Measurements from ENCODE around the gene NRCAM. TPM values are rescaled to one million over a fixed set of nuclear protein-coding genes. Genes with fewer than 3 reads are reported as not detected.
"Not testable (repeated sequence)": the region's sequence is repeated elsewhere in the genome, so short reads cannot be mapped to it uniquely, and the experiment has no call there.

NRCAM gene
- total RNA-seq, 1 donor from 2014 or later: 33.2 TPM

DNA sequence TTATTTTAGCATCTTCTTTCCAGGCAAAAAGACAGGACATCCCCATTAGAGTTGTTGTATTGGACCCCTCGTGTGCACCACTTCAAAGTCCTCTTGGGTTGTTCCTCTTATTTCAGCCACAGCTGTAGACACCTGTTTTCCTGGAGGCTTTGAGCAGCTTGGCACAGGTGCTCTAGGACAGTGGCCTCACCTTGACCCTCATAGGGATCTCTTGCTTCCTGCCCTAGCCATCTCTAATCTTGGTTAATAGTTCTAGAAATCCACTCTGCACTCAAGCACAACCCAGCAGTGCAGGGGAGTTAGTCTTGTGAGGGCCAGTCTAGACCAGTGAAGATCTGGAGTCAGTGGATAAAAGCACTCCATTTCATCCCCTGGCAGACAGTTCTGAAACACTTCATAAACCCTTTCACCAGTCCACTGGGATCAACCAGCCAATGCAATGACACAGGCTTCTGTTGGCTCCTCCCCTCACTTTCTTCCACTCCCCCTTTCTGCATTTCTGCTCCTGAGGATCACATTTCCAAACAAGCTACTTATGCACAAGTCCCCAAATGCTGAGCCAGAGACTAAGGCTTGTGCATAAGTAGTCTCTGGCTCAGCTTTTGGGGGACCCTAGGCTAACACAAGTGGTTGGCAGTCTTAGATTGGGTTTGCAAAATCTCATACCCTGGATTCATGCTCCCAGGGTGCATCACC, 194.5 kb downstream of the NRCAM start:
- TF ChIP-seq, protein P1, sequence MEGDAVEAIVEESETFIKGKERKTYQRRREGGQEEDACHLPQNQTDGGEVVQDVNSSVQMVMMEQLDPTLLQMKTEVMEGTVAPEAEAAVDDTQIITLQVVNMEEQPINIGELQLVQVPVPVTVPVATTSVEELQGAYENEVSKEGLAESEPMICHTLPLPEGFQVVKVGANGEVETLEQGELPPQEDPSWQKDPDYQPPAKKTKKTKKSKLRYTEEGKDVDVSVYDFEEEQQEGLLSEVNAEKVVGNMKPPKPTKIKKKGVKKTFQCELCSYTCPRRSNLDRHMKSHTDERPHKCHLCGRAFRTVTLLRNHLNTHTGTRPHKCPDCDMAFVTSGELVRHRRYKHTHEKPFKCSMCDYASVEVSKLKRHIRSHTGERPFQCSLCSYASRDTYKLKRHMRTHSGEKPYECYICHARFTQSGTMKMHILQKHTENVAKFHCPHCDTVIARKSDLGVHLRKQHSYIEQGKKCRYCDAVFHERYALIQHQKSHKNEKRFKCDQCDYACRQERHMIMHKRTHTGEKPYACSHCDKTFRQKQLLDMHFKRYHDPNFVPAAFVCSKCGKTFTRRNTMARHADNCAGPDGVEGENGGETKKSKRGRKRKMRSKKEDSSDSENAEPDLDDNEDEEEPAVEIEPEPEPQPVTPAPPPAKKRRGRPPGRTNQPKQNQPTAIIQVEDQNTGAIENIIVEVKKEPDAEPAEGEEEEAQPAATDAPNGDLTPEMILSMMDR (conservative IDR thresholded peaks at IDR 0.05): no peak
- Mint-ChIP-seq H3K9me3 (peaks cover 7% of the 10 kb centered on the region), H3K36me3 (ENCODE audit: low read depth) (peaks cover 6% of the 10 kb centered on the region), H3K4me1 (no peaks in the 10 kb centered on the region), H3K4me3 (no peak overlapping the region), H3K27me3 (ENCODE audit: low read depth) (no peaks in the 10 kb centered on the region), H3K27ac (ENCODE audit: unreplicated experiment) (no peak overlapping the region)
- no peak for DNase-seq (ENCODE audit: low read depth, low spot score)

DNA sequence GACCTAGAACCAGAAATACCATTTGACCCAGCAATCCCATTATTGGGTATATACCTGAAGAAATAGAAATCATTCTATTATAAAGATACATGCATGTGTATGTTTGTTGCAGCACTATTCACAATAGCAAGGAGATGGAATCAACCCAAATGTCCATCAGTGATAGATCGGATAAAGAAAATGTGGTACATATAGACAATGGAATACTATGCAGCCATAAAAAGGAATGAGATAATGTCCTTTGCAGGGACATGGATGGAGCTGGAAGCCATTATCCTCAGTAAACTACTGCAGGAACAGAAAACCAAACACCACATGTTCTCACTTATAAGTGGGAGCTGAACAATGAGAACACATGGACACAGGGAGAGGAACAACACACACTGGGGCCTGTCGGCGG, 196.8 kb downstream of the NRCAM start:
- H3K4me1 Mint-ChIP-seq; H3K36me3 Mint-ChIP-seq (ENCODE audit: low read depth); H3K4me3 Mint-ChIP-seq; H3K27me3 Mint-ChIP-seq (ENCODE audit: low read depth); H3K27ac Mint-ChIP-seq (ENCODE audit: unreplicated experiment); H3K9me3 Mint-ChIP-seq; DNase-seq (ENCODE audit: low read depth, low spot score): not testable (repeated sequence)

DNA sequence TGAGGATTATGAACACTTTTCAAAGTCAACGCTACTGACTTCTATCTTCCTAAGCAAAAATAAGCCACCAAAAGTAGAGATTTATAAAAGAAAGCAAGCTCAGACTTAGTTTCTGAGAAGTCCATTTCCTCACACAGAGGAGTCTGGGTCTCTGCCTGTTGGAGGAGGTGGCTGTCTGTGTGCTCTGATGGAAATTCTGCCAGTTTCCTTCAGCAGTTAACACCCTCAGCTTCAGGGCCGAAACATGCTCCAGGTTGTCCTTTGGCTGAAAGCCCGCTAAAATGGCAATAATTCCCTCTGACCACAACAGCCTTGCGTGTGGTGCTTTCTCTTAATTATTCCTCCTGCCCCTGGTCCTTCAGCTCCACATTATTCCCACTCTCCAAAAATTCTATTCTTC, 198.3 kb downstream of the NRCAM start:
- TF ChIP-seq, protein P1 (conservative IDR thresholded peaks at IDR 0.05): no peak
- Mint-ChIP-seq H3K4me3 (no peak overlapping the region), H3K36me3 (ENCODE audit: low read depth) (peaks cover 19% of the 10 kb centered on the region), H3K27me3 (ENCODE audit: low read depth) (no peaks in the 10 kb centered on the region), H3K4me1 (peaks cover 3% of the 10 kb centered on the region), H3K27ac (ENCODE audit: unreplicated experiment) (no peak overlapping the region), H3K9me3 (peaks cover 15% of the 10 kb centered on the region)
- DNase-seq (ENCODE audit: low read depth, low spot score): no peak

GRCh38 chr7:108254259-108254658, 202.0 kb downstream of the NRCAM start:
- TF ChIP-seq, protein P1 (conservative IDR thresholded peaks at IDR 0.05): no peak
- Mint-ChIP-seq H3K9me3 (peaks cover 9% of the 10 kb centered on the region), H3K36me3 (ENCODE audit: low read depth) (peaks cover 19% of the 10 kb centered on the region), H3K27ac (ENCODE audit: unreplicated experiment) (no peak overlapping the region), H3K4me3 (no peak overlapping the region), H3K4me1 (peaks cover 24% of the 10 kb centered on the region), H3K27me3 (ENCODE audit: low read depth) (no peaks in the 10 kb centered on the region)
- no peak for DNase-seq (ENCODE audit: low read depth, low spot score)

DNA sequence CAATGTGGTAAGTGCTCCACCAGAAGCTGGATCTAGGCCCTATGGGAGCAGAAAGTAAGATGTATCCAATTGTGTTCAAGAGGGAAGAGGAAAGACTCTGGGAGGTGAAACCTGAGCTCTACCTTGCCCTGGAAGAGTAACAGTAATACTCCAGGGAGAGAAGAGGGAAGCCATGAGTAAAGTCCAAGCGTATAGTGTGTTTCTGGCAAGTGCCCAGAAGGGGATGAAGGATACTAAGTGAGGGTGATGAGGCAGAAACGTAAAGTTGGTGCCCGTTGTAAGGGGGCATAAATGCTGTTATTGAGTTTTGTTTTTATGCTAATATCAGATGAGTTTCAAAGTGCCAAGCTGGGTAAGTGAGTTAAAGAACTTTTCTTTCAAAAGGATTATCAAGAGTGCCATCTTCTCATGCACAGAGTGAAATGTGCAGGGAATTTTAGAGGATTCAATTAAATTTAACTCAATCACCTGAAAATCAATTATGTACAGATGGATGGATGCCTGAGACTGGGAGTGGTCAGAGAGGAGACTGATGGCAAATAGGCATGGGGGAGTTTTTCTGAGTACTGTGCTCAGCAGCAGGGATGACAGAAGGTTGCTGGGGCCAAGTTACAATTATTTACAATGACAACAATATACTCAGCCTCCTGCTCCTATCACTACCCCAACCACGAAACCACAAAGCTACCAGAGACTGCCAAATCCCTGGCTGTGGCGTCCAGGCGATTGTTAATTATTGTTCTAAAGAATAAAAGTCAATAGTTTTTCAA, 202.8 kb downstream of the NRCAM start:
- Mint-ChIP-seq H3K4me3 (no peak overlapping the region), H3K27me3 (ENCODE audit: low read depth) (no peaks in the 10 kb centered on the region), H3K27ac (ENCODE audit: unreplicated experiment) (no peak overlapping the region), H3K9me3 (peaks cover 9% of the 10 kb centered on the region), H3K36me3 (ENCODE audit: low read depth) (peaks cover 19% of the 10 kb centered on the region), H3K4me1 (peaks cover 24% of the 10 kb centered on the region)
- DNase-seq (ENCODE audit: low read depth, low spot score): no peak
- TF ChIP-seq, protein P1 (conservative IDR thresholded peaks at IDR 0.05): no peak

DNA sequence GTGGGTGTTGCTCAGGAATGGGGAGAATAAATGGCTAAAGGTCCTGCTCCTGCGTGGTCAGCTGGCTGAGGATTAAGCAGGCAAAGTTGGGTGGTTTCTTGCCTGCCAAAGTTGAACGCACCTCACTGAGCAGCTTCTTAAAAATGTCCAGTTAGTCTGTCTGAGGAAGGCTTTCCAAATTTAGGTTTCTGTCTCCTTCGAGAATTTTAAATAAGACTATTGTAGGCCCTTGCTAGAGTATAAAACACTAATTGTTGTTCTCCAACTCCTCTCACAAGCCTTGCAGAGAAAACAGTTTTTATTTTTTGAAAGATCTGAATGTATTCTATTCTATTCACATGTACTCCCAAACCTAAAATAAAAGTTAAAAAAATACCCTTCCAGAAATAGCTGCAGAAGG, 204.1 kb downstream of the NRCAM start:
- H3K27ac Mint-ChIP-seq (ENCODE audit: unreplicated experiment): peak overlapping the region; percentile 90
- H3K36me3 Mint-ChIP-seq (ENCODE audit: low read depth): peaks cover 19% of the 10 kb centered on the region
- TF ChIP-seq, protein P1 (conservative IDR thresholded peaks at IDR 0.05): no peak
- no peak overlapping the region for H3K4me3 Mint-ChIP-seq
- peaks cover 24% of the 10 kb centered on the region for H3K4me1 Mint-ChIP-seq
- peaks cover 9% of the 10 kb centered on the region for H3K9me3 Mint-ChIP-seq
- DNase-seq (ENCODE audit: low read depth, low spot score): no peak
- H3K27me3 Mint-ChIP-seq (ENCODE audit: low read depth): no peaks in the 10 kb centered on the region
